Measurements from ENCODE around the gene RFNG.

DNA sequence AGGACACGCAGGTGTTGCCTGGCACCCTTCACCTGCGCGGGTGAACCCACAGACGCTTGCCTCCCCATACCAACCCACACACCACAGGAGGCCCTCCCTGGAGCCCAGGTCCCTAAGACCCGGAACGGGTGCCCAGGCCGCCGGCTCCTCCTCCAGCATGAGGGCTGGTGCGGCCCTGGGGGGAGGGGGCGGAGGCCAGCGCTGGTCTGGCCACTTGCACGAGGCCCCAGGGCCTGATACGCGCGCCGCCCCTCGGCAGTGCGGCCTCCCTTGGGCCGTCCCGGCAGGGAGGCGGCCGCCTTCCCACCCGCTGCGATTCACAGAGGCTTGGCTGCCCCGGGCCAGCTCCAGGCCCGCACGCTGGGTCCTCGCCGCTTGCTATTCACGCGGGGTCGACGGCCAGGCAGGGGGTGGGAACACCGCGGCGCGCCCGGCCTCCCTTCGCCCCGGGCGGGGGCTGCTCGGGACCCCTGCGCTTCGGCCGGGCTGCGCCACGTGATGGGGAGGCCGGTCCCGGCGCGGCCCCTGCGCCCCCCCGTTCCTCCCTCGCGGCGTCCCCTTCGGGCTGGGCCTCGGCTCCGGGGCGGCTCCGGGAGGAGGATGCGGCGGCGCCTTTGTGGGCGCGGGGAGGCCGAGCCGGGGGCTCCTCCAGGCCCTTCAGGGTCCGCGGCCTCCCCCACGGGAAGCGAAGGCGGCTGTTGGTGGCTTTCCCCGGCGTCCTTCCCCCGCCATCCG lies 45.7 kb upstream of the RFNG start:
- TF ChIP-seq, protein P1, sequence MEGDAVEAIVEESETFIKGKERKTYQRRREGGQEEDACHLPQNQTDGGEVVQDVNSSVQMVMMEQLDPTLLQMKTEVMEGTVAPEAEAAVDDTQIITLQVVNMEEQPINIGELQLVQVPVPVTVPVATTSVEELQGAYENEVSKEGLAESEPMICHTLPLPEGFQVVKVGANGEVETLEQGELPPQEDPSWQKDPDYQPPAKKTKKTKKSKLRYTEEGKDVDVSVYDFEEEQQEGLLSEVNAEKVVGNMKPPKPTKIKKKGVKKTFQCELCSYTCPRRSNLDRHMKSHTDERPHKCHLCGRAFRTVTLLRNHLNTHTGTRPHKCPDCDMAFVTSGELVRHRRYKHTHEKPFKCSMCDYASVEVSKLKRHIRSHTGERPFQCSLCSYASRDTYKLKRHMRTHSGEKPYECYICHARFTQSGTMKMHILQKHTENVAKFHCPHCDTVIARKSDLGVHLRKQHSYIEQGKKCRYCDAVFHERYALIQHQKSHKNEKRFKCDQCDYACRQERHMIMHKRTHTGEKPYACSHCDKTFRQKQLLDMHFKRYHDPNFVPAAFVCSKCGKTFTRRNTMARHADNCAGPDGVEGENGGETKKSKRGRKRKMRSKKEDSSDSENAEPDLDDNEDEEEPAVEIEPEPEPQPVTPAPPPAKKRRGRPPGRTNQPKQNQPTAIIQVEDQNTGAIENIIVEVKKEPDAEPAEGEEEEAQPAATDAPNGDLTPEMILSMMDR (IDR thresholded peaks at IDR 0.05; ENCODE audit: low read depth, low read length, poor library complexity, severe bottlenecking) = no peak
- TF ChIP-seq EZH2phosphoT487 (IDR thresholded peaks at IDR 0.05; ENCODE audit: borderline replicate concordance, low read length) = no peak
